GM18867 (cell line): ENCODE results near the gene NEAT1.

ENCODE experiments used
- ATAC-seq: cut with Tn5 transposase; IDR thresholded peaks from one replicate; pipeline ENCODE4 v1.9.1; 2021; ENCODE audit warnings: mild to moderate bottlenecking, moderate library complexity; ENCODE audit not compliant: unreplicated experiment

Gene NEAT1

GRCh38 chr11:65421794-65422632 is 585 bp upstream of the NEAT1 start:
- ATAC-seq = peak; percentile 21

- no peak for ATAC-seq
These were observed 1.1 kb downstream of the NEAT1 start for GRCh38 chr11:65423516-65424204.

GRCh38 chr11:65424205-65425104 is 1.9 kb downstream of the NEAT1 start:
- ATAC-seq = no peak

GRCh38 chr11:65425105-65425970 is 2.7 kb downstream of the NEAT1 start:
- no peak for ATAC-seq

- ATAC-seq = no peak
These were observed 3.6 kb downstream of the NEAT1 start for GRCh38 chr11:65425971-65426838.

- ATAC-seq = no peak
These were observed 4.5 kb downstream of the NEAT1 start for GRCh38 chr11:65426839-65427690.

GRCh38 chr11:65427691-65428577 is 5.3 kb downstream of the NEAT1 start:
- no peak for ATAC-seq

- ATAC-seq = no peak
These were observed 6.0 kb downstream of the NEAT1 start for GRCh38 chr11:65428578-65429067.

GRCh38 chr11:65429068-65429681 is 6.6 kb downstream of the NEAT1 start:
- ATAC-seq = no peak

- no peak for ATAC-seq
These were observed 7.3 kb downstream of the NEAT1 start for GRCh38 chr11:65429724-65430405.

GRCh38 chr11:65430406-65431217 is 8.0 kb downstream of the NEAT1 start:
- ATAC-seq = no peak

GRCh38 chr11:65431451-65432099 is 9.0 kb downstream of the NEAT1 start:
- ATAC-seq = peak; percentile 30

GRCh38 chr11:65432100-65432650 is 9.6 kb downstream of the NEAT1 start:
- no peak for ATAC-seq

GRCh38 chr11:65432686-65433582 is 10.3 kb downstream of the NEAT1 start:
- no peak for ATAC-seq
